Central memory CD8-positive, alpha-beta T cell (primary cell): ENCODE measurements around the gene LMAN1L.

Experiments used
- ATAC-seq: fragments of 150-1000 bp; cut with Tn5 transposase; replicated peaks from 2 replicates; pipeline ENCODE4 v1.10.0; 2022; ENCODE audit warnings: mild to moderate bottlenecking, moderate FRiP score, moderate number of reproducible peaks; ENCODE audit not compliant: poor library complexity, severe bottlenecking; ENCODE audit errors: extremely low read depth
- DNase-seq, 2 donors: peaks; one replicate each; pipeline ENCODE4 v3.0.0; 2021; ENCODE audit warnings: low spot score in 2 of 2
- H3K27ac Mint-ChIP-seq: one replicate; pipeline ENCODE4 v1.8.0; 2022; ENCODE audit warnings: low read depth, mild to moderate bottlenecking, moderate library complexity, mixed read lengths
- H3K27me3 Mint-ChIP-seq: one replicate; pipeline ENCODE4 v1.8.0; 2022; ENCODE audit warnings: mixed read lengths
- H3K36me3 Mint-ChIP-seq: one replicate; pipeline ENCODE4 v1.8.0; 2022; ENCODE audit warnings: mild to moderate bottlenecking, moderate library complexity, mixed read lengths; ENCODE audit not compliant: insufficient read depth
- H3K4me1 Mint-ChIP-seq: one replicate; pipeline ENCODE4 v1.8.0; 2022; ENCODE audit warnings: mixed read lengths
- H3K4me3 Mint-ChIP-seq: one replicate; pipeline ENCODE4 v1.8.0; 2022; ENCODE audit warnings: mild to moderate bottlenecking, moderate library complexity, mixed read lengths
- H3K9me3 Mint-ChIP-seq: one replicate; pipeline ENCODE4 v1.8.0; 2022; ENCODE audit warnings: mixed read lengths

LMAN1L gene

DNA sequence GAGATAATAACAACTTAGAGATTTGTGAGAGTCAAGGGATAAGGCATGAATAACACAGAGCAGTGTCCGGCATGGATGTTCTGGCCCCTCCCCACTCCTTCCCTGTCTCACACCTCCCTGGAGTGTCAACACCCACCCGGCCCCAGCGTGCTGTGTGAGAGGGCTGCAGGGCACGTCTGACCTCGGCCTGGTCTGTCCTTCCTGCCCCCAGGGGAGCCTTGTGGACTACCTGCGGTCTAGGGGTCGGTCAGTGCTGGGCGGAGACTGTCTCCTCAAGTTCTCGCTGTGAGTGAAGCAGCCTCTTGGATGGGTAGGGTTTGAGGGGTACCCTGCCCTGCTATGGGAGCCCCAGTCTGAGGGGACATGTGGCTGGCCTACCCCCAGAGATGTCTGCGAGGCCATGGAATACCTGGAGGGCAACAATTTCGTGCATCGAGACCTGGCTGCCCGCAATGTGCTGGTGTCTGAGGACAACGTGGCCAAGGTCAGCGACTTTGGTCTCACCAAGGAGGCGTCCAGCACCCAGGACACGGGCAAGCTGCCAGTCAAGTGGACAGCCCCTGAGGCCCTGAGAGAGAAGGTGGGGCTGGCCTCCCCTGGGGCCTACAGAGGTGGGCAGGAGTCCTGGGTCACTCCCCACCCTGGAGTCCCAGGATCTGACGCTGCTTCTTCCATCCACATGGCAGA lies 11.2 kb upstream of the LMAN1L start:
- no peaks in the 10 kb centered on the region for H3K9me3 Mint-ChIP-seq
- H3K27me3 Mint-ChIP-seq: no peaks in the 10 kb centered on the region
- H3K36me3 Mint-ChIP-seq: peaks cover 45% of the 10 kb centered on the region
- DNase-seq (no peak), ATAC-seq (no peak)
- H3K27ac Mint-ChIP-seq: no peak overlapping the region
- no peak overlapping the region for H3K4me3 Mint-ChIP-seq
- peaks cover 43% of the 10 kb centered on the region for H3K4me1 Mint-ChIP-seq

DNA sequence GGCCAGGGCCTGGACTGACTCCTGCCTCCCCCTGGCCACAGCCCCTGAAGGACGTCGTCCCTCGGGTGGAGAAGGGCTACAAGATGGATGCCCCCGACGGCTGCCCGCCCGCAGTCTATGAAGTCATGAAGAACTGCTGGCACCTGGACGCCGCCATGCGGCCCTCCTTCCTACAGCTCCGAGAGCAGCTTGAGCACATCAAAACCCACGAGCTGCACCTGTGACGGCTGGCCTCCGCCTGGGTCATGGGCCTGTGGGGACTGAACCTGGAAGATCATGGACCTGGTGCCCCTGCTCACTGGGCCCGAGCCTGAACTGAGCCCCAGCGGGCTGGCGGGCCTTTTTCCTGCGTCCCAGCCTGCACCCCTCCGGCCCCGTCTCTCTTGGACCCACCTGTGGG lies 10.3 kb upstream of the LMAN1L start:
- peaks cover 43% of the 10 kb centered on the region for H3K36me3 Mint-ChIP-seq
- no peak overlapping the region for H3K27ac Mint-ChIP-seq
- H3K4me1 Mint-ChIP-seq: peaks cover 47% of the 10 kb centered on the region

DNA sequence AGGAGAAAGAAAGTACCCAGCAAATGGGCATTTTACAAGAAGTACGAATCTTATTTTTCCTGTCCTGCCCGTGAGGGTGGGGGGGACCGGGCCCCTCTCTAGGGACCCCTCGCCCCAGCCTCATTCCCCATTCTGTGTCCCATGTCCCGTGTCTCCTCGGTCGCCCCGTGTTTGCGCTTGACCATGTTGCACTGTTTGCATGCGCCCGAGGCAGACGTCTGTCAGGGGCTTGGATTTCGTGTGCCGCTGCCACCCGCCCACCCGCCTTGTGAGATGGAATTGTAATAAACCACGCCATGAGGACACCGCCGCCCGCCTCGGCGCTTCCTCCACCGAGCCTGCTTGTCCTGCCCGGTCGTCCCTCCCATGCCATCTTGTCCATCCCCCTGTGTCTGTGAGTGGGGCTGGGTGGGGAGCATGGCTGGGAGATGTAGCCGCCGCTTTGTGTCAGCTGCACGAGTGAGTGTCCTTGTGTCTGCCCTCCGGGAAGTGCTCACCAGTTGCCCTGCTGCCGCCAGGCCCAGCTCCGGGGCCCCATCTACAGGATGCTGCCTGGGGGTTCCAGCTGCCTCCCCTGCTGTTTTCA lies 9.7 kb upstream of the LMAN1L start:
- no peak for ATAC-seq
- Mint-ChIP-seq H3K36me3 (peaks cover 39% of the 10 kb centered on the region), H3K27me3 (no peaks in the 10 kb centered on the region), H3K4me3 (no peak overlapping the region), H3K27ac (no peak overlapping the region), H3K9me3 (no peaks in the 10 kb centered on the region), H3K4me1 (peaks cover 45% of the 10 kb centered on the region)
- DNase-seq: no peak

More for the DNA sequence above, 10.3 kb upstream of the LMAN1L start:
- no peaks in the 10 kb centered on the region for H3K27me3 Mint-ChIP-seq
- DNase-seq: no peak
- no peaks in the 10 kb centered on the region for H3K9me3 Mint-ChIP-seq
- H3K4me3 Mint-ChIP-seq: no peak overlapping the region
- no peak for ATAC-seq

DNA sequence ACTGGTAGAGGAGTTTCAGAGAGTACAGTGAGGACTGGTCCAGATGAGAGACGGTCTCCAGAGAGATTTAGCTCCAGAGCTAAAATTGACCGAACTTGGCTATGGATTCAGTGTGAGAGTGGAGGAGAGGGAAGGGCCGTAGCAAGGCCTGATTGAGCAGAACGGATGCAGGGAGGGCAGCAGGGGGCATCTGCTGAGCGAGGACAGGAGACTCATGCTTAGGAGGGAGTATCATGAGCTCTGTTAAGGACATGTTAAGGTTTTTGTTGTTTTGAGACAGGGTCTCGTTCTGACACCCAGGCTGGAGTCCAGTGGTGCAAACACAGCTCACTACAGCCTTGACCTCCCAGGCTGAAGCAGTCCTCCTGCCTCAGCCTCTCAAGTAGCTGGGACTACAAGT lies 7.7 kb upstream of the LMAN1L start:
- no peak for DNase-seq
- Mint-ChIP-seq H3K27ac (no peak overlapping the region), H3K4me1 (peaks cover 41% of the 10 kb centered on the region), H3K4me3 (no peak overlapping the region), H3K36me3 (peaks cover 33% of the 10 kb centered on the region), H3K9me3 (no peaks in the 10 kb centered on the region), H3K27me3 (no peaks in the 10 kb centered on the region)
- no peak for ATAC-seq

DNA sequence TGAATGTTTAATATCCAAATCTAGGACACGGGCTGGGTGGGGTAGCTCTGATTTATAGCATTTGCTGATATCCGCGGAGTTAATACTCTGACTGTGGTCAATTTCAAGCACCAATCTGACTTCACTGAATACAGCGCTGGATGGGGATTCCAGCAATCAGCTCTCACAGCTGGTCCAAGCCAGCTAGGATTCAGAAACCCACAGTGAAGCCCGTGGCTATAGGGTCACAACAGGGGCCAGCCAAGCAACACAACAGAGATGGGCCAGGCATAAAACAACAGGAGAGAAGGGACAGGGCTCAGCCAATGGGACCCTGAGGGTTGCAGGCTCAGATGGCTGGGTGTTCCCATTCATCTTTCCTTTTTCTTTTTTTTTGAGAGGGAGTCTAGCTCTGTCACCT lies 5.4 kb upstream of the LMAN1L start:
- Mint-ChIP-seq H3K27me3 (no peaks in the 10 kb centered on the region), H3K36me3 (peaks cover 16% of the 10 kb centered on the region), H3K4me1 (peaks cover 38% of the 10 kb centered on the region), H3K27ac (peak overlapping the region; percentile 87), H3K4me3 (no peak overlapping the region), H3K9me3 (no peaks in the 10 kb centered on the region)
- DNase-seq: no peak
- ATAC-seq: no peak

DNA sequence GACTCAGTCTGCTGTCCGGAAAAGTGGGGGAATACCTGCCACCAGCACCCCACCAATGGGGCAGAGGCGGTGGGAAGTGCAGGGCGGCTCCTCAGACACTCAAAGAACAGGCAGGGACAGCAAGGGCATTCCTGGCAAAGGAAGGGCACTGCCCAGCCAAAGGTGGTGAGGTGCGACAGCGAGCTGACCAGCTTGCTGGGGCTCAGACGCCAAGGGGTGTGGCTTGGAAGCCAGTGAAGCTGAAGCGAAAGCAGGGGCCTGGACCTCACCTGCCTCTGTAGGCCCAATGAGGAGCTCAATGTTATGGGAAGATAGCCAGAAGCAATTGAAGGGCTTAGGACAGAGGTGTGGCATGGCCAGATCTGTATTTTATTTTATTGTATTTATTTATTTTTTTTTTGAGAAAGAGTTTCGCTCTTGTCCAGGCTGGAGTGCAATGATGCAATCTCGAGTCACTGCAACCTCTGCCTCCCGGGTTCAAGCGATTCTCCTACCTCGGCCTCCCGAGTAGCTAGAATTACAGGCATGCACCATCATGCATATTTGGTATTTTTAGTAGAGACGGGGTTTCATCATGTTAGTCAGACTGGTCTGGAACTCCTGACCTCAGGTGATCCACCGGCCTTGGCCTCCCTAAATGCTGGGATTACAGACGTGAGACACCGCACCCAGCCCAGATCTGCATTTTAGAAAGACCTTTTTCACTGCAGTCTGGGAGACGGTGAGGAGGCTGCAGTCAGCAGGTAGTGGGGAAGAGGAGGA lies 4.4 kb upstream of the LMAN1L start:
- Mint-ChIP-seq H3K4me1 (peaks cover 38% of the 10 kb centered on the region), H3K36me3 (peaks cover 6% of the 10 kb centered on the region), H3K9me3 (no peaks in the 10 kb centered on the region), H3K27me3 (no peaks in the 10 kb centered on the region), H3K27ac (peak overlapping the region; percentile 87), H3K4me3 (no peak overlapping the region)
- ATAC-seq (no peak), DNase-seq (no peak)

DNA sequence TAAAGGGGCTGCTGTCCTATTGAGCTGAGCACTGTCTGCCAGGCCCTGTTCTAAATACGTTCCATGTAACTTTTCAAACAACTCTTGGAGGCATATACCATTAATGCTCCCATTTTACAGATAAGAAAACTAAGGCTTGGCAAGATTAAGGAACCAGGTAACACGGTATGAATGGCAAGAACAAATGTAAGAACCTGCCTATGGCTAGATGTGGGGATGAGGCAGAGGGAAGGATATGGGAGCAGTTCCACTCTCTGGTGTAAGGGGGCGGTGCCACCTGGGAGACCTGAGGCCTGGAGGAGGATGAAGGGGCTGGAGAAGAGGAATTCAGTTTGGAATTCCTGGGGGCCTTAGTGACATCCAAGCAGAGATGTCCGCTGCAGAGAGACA lies 3.8 kb upstream of the LMAN1L start:
- DNase-seq (no peak), ATAC-seq (no peak)
- Mint-ChIP-seq H3K4me3 (no peak overlapping the region), H3K36me3 (peaks cover 4% of the 10 kb centered on the region), H3K4me1 (peaks cover 38% of the 10 kb centered on the region), H3K27ac (peak overlapping the region; percentile 87), H3K9me3 (no peaks in the 10 kb centered on the region), H3K27me3 (no peaks in the 10 kb centered on the region)

DNA sequence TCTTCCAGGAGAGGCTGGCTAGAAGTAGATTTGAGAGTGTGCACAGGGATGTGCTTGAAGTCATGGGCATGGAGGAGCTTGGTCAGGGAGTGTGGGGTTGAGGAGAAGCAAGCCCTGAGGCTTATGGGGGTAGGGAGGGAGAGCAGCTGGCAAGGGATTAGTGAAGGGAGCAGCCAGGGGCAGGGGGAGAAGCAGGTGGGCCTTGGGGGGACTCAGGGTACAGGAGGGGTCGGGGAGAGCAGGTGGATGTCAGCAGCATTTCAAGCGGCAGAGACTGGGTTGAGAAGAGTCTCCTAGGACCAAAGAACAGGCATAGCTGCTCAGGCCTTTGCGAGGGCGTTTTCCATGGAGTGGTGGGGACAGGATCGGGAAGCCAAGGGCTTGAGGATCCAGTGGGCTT lies 3.4 kb upstream of the LMAN1L start:
- no peak overlapping the region for H3K4me3 Mint-ChIP-seq
- no peaks in the 10 kb centered on the region for H3K9me3 Mint-ChIP-seq
- H3K27me3 Mint-ChIP-seq: no peaks in the 10 kb centered on the region
- H3K4me1 Mint-ChIP-seq: peaks cover 34% of the 10 kb centered on the region
- H3K36me3 Mint-ChIP-seq: peaks cover 2% of the 10 kb centered on the region
- H3K27ac Mint-ChIP-seq: peak overlapping the region; percentile 87
- no peak for ATAC-seq
- no peak for DNase-seq

DNA sequence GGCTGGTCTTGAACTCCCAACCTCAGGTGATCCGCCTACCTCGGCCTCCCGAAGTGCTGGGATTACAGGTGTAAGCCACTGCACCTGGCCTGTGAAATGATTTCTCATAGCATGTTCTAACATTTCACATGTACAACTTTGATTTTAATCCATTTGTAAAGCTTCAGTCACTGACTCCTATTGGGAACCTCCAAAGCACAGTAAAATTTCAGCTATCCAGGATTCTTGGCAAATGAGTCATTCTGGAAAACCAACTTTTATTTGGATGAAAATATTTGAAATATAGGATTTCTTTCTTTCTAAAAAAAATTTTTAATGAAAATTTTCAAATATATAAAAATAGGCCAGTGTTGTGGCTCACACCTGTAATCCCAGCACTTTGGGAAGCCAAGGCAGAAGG lies 2.7 kb upstream of the LMAN1L start:
- no peak for ATAC-seq
- Mint-ChIP-seq H3K27me3 (no peaks in the 10 kb centered on the region), H3K4me3 (no peak overlapping the region), H3K9me3 (no peaks in the 10 kb centered on the region), H3K4me1 (peaks cover 29% of the 10 kb centered on the region), H3K36me3 (no peaks in the 10 kb centered on the region), H3K27ac (no peak overlapping the region)
- no peak for DNase-seq

DNA sequence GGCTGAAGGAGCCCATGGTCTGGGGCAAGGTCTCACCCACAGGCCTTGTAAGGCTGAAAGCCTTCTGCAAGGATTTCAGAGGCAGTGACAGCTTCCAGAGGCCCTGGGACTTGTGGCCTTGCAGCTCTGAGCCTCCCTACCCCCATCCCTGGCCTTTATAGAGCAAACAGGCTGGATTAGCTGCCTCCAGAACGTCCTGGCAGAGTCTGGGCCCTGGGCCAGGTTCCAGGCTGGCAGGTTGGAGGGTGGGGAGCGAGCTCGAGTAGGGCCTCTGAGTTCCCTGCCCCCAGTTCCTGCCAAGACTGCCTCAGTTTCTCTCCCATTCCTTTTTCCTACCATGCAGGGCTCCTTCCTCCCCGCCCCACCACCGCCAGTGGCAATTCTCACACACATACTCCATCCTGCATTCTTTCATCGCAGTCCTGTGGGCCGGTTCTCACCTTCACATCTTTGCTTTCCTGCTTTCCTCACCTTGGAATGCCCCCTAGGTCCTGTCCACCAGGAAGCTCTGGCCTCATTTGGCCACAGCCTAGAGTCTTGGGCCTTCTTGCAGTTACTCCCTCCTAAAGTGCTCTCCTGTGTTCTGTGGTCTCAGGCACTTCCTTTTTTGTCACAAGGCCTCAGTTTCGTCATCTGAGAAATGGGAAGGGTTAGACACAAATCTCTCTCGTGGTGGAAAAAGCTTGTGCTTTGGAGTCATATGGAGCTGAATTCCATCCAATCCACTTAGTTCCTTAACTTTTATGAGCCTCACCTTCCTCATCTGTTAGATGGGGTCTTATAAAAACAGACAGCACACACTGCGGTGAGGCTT lies 2.7 kb downstream of the LMAN1L start:
- Mint-ChIP-seq H3K27me3 (no peaks in the 10 kb centered on the region), H3K4me3 (no peak overlapping the region), H3K36me3 (no peaks in the 10 kb centered on the region), H3K4me1 (peaks cover 10% of the 10 kb centered on the region), H3K27ac (peak overlapping the region; percentile 5), H3K9me3 (no peaks in the 10 kb centered on the region)
- DNase-seq (no peak), ATAC-seq (no peak)

DNA sequence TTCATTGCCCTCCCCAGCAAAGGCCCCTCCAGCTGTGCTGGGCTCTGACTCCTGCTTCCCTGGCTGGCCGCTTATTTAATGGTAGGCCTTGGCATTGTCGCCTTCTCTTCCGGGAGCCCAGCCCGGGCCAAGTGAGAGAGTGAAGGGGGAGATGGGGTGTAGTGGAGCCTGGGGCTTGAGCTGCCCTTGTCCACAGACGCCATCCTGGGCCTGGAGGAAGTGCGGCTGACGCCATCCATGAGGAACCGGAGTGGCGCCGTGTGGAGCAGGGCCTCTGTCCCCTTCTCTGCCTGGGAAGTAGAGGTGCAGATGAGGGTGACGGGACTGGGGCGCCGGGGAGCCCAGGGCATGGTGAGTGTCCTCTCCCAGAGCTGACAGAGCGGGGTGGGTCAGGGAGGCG lies 3.3 kb downstream of the LMAN1L start:
- no peak for ATAC-seq
- no peak for DNase-seq
- Mint-ChIP-seq H3K27me3 (no peaks in the 10 kb centered on the region), H3K9me3 (no peaks in the 10 kb centered on the region), H3K27ac (peak overlapping the region; percentile 5), H3K4me3 (no peak overlapping the region), H3K4me1 (peaks cover 10% of the 10 kb centered on the region), H3K36me3 (no peaks in the 10 kb centered on the region)

DNA sequence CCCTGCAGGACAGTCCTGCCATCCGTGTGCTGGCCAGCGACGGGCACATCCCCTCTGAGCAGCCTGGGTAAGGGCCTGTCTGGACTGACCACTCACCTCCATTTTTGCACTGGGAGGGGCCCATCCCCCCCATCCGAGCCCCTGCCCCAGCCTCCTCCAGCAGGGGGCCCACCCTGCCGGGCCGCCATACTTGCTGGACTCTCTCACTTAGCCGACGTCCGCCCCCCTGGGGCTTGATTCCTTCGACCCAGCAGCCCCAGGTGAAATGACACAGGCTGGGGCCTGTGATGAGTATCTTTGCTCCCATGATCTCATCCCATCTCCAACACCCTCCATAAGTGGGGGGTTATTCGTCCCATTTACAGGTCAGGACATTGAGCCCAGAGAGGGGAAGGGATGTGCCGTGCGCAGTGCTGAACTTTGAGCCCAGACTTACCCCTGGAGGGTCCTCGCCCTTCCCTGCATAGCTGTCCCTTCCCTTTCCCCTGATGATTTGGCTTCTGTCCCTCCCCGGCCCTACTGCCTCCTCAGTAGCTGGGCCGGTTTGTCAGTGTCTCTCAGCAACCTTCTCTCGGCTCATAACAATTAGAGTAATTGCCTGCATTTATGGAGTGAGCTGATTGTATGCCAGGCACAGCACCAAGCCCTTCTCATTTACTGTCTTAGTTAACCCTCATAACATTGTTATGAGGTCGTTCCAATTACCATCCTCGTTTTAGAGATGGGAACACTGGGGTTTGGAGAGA lies 4.2 kb downstream of the LMAN1L start:
- Mint-ChIP-seq H3K27ac (peak overlapping the region; percentile 46), H3K27me3 (no peaks in the 10 kb centered on the region), H3K4me1 (peaks cover 10% of the 10 kb centered on the region), H3K9me3 (no peaks in the 10 kb centered on the region), H3K4me3 (no peak overlapping the region), H3K36me3 (no peaks in the 10 kb centered on the region)
- DNase-seq (no peak), ATAC-seq (no peak)
